Subcutaneous adipose tissue (tissue), 4 donors: ENCODE measurements around the gene HS3ST4. TPM values are rescaled to one million over a fixed set of nuclear protein-coding genes. Genes with fewer than 3 reads are reported as not detected.

Source experiments
- CTCF ChIP-seq: fragments of 450-650 bp; IDR thresholded peaks from one replicate; pipeline ENCODE4 v1.5.1; 2016; ENCODE audit warnings: low read depth, mild to moderate bottlenecking, control low read depth, antibody characterized with exemption, moderate library complexity
- total RNA-seq, 4 donors: library from RNA; depleted of rRNA; stranded (reverse); fragments of >200 nt; gene quantifications; one replicate each; pipeline ENCODE4 v1.1.0, GENCODE V29; 2016

The HS3ST4 gene
- total RNA-seq, 4 donors from 2014 or later = not detected

DNA sequence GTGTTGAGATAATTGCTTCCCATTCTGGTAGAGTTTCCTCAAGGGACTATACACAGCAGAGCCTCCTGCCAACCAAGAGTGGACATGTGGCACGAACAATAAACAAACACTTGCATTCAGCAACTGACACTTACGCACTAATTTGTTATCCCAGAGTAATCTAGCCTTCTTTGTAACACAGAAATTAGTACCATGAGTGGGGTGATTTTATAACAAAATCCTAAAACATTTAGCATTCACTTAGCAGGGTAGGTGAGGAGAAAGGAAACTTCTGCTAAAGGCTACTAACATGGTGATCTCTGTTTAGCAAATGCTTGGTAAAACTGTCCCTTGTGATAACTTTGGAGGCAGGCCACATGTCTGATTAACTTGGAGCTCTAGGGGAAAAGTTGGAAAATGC is 325.2 kb downstream of the HS3ST4 start:
- TF ChIP-seq CTCF = no peak

DNA sequence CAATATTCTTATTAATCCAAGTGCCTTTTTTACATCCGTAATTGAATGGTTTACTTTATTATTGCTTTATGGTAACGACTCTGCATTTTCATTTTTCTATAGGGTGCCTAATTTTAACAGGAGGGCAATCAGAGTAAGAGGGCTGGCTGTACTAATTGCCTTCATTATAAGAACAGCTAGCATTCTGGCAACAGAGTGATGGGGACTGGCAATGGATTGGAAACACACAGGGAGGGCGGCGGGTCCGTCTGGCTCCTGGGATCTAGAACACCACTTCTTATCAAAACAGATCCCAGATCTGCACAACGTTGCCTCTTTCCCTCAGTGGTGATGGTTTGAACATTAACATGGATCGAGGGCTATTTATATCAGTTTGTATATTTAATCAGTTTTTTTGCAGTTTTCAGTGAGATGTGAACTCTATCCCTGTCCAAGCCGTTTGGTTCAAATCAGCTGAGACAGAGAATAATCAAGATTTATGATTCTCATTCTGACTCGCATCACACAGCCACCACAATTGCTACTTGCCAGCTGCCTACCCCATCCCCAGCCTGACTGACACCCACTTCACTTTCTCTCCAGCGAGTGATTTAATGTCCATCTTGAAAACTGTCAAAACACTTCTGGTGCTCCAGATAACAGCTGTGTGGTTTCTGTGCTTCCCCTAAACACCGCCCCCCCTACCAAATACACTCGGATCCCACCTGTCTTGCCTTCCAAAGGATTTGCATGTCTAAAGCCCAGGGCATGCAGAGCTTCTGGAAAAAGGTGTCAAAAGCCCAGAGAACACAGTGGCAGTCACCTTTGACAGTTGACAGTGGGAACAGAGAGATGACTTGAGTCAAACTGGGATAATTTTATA is 327.9 kb downstream of the HS3ST4 start:
- no peak for TF ChIP-seq CTCF

DNA sequence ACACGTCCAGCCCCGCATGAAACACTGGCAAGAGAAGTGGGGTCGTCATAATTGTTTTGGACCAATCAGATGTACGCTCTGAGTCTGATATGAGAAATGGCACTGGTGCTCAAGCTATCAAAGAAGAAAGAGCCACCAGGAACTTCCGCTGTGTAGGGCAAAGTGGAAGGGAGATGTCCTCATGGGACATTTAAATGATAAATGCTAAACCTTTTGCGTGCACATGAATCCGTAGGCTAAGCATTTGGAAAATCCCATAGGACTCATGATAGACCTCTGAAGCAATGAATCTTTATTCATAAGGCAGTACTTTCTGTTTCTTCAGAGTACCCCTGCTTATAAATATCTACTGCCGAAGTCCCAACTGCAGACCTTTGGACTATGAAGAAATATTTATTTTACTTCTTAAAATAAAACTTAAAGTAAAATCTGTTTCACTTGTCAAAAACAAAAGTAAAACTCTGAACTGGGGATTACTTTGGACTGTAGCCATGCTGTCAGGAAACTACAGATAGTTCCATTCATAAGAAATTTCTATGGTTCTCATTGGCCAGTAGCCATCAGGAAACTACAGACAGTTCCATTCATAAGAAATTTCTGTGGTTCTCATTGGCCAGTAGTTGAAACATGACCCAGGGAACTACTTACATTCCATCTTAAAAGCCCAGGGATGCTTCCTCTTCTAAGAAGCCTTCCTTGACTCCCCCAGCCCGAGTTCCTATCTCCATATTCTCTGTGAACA is 335.1 kb downstream of the HS3ST4 start:
- no peak for TF ChIP-seq CTCF

GRCh38 chr16:26031286-26031685 is 339.5 kb downstream of the HS3ST4 start:
- TF ChIP-seq CTCF = no peak

DNA sequence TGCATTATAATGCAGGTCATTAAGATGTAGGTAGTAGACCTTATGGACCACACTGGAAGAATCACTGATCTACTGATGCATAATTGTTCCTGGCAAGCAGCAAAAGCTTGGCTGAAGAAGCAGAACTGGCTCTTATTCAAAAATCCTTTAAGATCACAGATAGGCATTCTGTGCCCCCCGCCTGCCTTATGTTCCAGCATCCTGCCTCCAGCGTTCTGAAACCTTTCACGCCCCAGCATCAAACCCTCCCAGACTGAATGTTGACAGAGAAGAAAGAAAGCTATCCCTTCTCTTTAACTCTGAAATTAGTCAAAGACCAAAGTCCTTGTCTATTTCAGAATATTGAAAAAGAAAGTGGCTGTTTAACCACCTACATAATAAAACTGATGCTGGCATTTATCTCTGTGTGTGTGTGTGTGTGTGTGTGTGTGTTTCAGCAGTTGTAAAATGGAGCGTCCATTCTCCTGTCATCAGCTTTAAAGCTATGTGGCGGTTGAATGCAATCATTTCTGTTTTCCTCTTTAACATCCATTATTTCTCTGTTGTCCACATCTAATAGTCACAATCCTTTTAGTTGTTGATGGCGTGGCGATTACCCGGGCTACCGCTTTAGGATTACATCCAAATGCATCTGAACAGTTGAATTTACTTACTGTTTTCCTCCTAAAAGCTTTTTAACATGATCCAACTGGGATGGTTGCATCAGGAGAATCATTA is 350.4 kb downstream of the HS3ST4 start:
- TF ChIP-seq CTCF = no peak

DNA sequence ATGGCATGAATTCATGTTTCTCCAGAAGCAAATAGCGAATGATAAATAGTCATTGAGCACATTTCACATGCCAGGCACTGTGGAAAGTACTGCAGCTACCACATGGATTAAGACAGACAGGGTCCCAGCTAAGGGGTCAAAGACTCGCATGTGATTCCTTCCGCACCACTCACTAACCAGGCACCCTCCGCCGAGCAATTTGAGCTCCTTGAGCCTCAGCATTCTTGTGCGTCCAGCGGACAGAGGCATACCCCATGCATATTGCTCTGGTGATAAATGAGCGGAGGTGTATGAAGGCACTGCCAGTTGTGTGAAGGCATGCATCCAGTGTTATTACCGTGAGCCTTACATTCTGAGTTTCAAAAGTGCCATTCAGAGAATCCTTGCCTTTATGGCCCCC is 358.7 kb downstream of the HS3ST4 start:
- no peak for TF ChIP-seq CTCF

GRCh38 chr16:26051063-26051462 is 359.3 kb downstream of the HS3ST4 start:
- TF ChIP-seq CTCF = no peak
